ENCODE results near the gene BAIAP3.

DNA sequence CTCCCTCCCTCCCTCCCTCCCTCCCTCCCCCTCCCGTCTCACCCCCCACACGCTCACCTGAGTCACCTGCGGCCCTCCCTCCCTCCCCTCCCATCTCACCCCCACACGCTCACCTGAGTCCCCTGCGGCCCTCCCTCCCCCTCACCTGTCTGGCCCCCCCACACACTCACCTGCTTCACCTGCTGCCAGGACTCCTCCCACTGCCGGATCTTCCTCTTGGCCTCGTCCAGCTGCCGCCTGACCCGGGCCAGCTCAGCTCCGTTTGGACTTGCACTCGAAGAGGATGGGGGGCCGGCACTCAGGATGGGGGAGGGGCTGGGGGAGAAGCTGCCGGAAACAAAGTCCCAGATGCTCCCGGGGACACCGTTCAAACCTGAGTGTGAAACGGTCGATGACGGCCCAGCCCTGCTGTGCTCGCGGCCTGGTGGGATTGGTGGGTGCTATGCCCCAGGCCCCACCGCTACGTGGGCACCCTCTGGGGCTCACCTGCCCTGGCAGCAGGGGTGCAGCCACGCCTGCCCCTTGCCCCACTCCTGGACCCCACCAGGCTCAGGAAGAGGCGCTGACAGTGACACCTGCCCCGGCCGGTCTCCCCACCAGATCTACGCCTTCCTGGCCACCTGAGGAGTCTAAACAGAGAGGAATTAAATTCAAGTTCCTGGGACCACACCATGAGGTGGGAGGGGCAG is 34.2 kb downstream of the BAIAP3 start:
- no peak for TF ChIP-seq POLR2A (IDR thresholded peaks at IDR 0.05)
- TF ChIP-seq, protein P1, sequence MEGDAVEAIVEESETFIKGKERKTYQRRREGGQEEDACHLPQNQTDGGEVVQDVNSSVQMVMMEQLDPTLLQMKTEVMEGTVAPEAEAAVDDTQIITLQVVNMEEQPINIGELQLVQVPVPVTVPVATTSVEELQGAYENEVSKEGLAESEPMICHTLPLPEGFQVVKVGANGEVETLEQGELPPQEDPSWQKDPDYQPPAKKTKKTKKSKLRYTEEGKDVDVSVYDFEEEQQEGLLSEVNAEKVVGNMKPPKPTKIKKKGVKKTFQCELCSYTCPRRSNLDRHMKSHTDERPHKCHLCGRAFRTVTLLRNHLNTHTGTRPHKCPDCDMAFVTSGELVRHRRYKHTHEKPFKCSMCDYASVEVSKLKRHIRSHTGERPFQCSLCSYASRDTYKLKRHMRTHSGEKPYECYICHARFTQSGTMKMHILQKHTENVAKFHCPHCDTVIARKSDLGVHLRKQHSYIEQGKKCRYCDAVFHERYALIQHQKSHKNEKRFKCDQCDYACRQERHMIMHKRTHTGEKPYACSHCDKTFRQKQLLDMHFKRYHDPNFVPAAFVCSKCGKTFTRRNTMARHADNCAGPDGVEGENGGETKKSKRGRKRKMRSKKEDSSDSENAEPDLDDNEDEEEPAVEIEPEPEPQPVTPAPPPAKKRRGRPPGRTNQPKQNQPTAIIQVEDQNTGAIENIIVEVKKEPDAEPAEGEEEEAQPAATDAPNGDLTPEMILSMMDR (IDR thresholded peaks at IDR 0.05) = no peak
